Measurements from ENCODE around the gene HOMER3.

HOMER3 gene

DNA sequence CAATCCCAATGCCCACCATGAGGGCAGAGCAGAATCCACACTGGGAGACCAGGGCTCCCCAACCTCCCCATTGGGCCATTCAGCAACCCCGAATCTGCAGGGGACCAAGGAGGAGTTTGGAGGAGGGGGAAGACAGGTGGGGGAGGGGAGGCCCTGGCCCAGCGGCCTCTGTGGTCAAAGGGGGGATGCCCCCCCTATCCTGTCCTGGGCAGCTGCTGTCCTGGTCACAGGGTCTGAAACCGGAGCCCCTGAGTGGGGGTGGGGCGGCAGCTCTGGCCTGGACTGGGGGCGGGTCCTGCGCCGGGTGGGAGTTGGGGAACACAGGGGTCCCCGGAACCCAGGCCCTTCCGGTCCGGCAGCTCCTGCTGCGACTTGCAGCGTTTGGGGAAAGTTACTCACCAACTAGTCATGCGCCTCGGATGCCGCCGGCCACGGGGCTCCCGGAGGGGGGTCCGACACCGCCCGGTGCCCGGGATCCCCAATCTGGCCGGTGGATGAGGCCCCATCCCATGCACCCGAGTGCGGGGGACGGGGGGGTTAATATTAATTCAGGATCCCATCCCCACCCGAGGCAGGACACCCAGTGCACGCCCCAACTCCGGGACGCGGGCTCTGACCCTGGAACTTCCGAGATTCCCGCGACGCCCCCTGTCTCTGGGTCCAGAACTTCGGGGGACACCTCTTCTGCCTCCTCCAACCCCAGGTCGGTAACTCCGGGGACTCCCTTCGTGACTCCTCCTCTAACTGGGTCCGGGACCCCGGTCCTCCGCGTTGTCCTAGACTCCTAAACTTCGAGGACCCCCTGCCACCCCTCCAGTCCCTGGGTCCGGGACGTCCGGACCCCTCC is 872 bp downstream of the HOMER3 start:
- Histone ChIP-seq H3K4me1 (peaks cover 0 to 20% (median 13%) of the 10 kb centered on the region in 4 donors), H3K9me3 (no peaks in the 10 kb centered on the region), H3K27ac (peak overlapping the region; percentile 73 to 78), H3K27me3 (no peaks in the 10 kb centered on the region), H3K36me3 (peaks cover 0 to 17% (median 10%) of the 10 kb centered on the region in 3 donors), H3K4me3 (peak overlapping the region; percentile 73 to 95)
- TF ChIP-seq, protein P1, sequence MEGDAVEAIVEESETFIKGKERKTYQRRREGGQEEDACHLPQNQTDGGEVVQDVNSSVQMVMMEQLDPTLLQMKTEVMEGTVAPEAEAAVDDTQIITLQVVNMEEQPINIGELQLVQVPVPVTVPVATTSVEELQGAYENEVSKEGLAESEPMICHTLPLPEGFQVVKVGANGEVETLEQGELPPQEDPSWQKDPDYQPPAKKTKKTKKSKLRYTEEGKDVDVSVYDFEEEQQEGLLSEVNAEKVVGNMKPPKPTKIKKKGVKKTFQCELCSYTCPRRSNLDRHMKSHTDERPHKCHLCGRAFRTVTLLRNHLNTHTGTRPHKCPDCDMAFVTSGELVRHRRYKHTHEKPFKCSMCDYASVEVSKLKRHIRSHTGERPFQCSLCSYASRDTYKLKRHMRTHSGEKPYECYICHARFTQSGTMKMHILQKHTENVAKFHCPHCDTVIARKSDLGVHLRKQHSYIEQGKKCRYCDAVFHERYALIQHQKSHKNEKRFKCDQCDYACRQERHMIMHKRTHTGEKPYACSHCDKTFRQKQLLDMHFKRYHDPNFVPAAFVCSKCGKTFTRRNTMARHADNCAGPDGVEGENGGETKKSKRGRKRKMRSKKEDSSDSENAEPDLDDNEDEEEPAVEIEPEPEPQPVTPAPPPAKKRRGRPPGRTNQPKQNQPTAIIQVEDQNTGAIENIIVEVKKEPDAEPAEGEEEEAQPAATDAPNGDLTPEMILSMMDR (IDR thresholded peaks at IDR 0.05), result no peak
- intact Hi-C loops (cut with DNase I; ENCODE audit: low total_unique reads), result loop anchor here (10.0 kb wide), 1 partner anchor 1725 kb away; the partner anchor contains the start of gene ZNF626
- peak; percentile 65 to 83 for DNase-seq

DNA sequence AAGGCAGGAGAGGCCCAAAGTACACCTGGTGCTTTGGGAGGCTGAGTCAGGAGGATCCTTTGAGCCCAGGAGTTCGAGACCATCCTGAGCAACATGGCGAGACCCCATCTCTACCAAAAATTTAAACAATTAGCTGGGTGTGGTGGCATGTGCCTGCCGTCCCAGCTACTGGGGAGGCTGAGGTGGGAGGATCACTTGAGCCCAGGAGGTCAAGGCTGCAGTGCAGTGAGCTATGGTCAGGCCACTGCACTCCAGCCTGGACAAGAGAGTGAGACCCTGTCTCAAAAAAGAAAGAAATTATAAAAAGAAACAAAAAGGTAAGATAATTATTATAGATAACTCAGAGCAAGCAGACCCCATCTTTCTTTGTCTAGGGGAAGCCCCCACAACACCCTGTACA is 1.9 kb downstream of the HOMER3 start:
- Histone ChIP-seq H3K4me1 (peaks cover 0 to 20% (median 13%) of the 10 kb centered on the region in 4 donors), H3K27me3 (no peaks in the 10 kb centered on the region), H3K4me3 (peak overlapping the region in 1 of 2 donors; percentile 73), H3K36me3 (peaks cover 0 to 24% (median 13%) of the 10 kb centered on the region in 3 donors), H3K9me3 (no peaks in the 10 kb centered on the region), H3K27ac (no peak overlapping the region)
- TF ChIP-seq, protein P1 (IDR thresholded peaks at IDR 0.05), result no peak
- intact Hi-C loops (cut with DNase I; ENCODE audit: low total_unique reads), result no loop called here
- no peak for DNase-seq

DNA sequence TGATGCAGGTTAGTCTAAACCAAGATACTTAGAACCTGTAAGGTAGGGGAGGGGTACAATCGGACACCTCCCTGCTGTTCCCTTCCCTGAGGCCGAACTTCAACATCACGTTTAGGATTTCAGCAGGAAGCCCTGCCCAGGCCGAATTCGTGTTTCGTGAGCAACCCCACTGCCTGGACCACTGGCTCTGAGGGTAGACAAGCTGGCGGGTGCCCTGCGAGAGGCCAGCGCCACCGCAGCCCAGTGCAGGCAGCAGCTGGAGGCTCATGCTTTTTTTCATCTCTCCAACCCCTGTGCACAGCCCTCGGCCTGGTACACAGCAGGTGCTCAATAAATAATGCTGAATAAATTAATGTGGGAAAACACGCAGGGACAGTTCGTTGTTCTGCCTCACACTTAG is 7.7 kb downstream of the HOMER3 start:
- Histone ChIP-seq H3K27ac (no peak overlapping the region), H3K4me3 (no peak overlapping the region), H3K4me1 (peaks cover 0 to 10% (median 0%) of the 10 kb centered on the region in 4 donors), H3K27me3 (no peaks in the 10 kb centered on the region), H3K9me3 (no peaks in the 10 kb centered on the region), H3K36me3 (peaks cover 0 to 72% (median 43%) of the 10 kb centered on the region in 3 donors)
- no peak for DNase-seq
- intact Hi-C loops (cut with DNase I; ENCODE audit: low total_unique reads), result no loop called here
- TF ChIP-seq, protein P1 (IDR thresholded peaks at IDR 0.05), result no peak

DNA sequence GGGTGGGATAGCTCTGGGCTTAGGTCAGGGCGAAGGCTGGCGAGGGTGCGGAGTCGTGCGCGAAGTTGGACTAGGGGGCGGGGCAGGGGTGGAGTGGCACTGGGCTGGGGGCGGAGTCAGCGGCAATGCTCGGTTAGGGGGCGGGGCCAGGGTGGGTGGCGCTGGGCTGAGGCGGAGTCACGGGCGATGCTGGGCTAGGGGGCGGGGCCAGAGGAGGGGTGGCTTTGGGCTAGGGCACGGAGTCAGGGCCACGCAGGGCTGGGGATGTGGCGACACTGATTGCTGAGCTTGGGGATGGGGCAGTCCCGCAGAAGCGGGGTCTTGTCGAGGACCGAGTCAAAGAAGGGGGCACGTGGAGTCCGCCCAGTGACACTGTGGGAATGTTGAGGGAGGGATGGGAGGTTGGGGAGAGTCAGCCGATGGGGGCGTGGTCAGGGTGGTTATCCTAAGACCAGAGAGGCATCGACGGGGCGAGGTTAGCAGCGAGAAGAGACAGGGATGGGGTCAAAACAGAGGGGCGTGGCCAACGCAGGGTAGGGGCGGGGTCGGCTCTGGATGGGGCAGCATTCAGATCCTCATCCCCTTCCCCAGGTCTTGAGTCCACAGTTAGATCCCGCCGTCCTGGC is 8.7 kb downstream of the HOMER3 start:
- intact Hi-C loops (cut with DNase I; ENCODE audit: low total_unique reads), result no loop called here
- Histone ChIP-seq H3K4me3 (no peak overlapping the region), H3K27me3 (no peaks in the 10 kb centered on the region), H3K36me3 (peaks cover 0 to 72% (median 45%) of the 10 kb centered on the region in 3 donors), H3K9me3 (no peaks in the 10 kb centered on the region), H3K27ac (no peak overlapping the region), H3K4me1 (peaks cover 0 to 10% (median 0%) of the 10 kb centered on the region in 4 donors)
- TF ChIP-seq, protein P1 (IDR thresholded peaks at IDR 0.05), result no peak
- peak; percentile 74 to 85 for DNase-seq

DNA sequence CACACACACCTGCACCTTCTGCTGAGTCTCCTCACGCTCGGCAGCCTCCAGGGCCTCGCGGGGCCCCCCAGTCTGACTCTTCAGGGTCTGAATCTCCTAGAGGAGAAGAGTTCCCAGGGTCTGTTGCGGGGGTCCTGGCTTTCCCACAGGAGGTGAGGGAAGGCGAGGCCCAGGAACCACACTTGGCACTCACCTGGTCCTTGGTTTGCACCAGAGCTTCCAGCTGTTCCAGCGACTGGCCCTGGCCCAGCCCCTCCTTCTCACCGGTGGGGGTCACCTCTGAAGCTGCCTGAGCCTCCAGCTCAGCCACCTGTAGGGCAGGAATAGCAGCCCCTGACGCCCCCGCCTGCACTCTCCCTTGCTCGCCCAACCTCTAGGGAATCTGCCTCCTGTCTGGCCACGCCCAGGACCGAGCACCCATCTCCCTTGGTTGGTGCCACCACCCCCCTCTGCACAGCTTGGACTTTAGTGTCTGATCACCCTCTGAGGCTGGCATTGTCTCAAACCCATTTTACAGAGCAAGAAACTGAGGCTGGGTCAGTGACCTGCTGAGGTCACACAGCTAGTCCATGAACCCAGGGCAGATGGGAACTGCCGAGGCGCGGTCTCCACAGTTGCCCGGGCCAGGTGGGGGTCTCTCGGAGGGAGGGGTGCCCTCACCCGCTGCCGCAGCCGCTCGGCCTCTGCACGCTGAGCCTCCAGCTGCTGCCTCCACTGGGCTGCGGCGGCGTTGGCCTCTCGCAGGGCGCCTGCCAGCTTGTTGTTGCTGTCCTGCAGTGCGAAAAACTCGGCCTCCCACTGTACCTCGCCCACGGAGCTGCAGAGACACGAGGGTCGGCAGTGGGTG is 9.5 kb downstream of the HOMER3 start:
- TF ChIP-seq, protein P1 (IDR thresholded peaks at IDR 0.05), result no peak
- Histone ChIP-seq H3K27ac (no peak overlapping the region), H3K4me3 (no peak overlapping the region), H3K4me1 (peaks cover 0 to 10% (median 0%) of the 10 kb centered on the region in 4 donors), H3K9me3 (no peaks in the 10 kb centered on the region), H3K36me3 (peaks cover 0 to 77% (median 48%) of the 10 kb centered on the region in 3 donors), H3K27me3 (no peaks in the 10 kb centered on the region)
- DNase-seq, result no peak
- intact Hi-C loops (cut with DNase I; ENCODE audit: low total_unique reads), result no loop called here

All from tibial artery (tissue), 4 donors.